ENCODE measurements around the gene PCYT1B. TPM values are rescaled to one million over a fixed set of nuclear protein-coding genes. Genes with fewer than 3 reads are reported as not detected.

Gene PCYT1B
- polyA plus RNA-seq, 3 donors = 0.15 TPM; not detected in 2

- no peak for TF ChIP-seq CTCF (IDR thresholded peaks at IDR 0.05)
- Mint-ChIP-seq H3K4me1 (no peaks in the 10 kb centered on the region), H3K27ac (no peak overlapping the region), H3K4me3 (no peak overlapping the region), H3K36me3 (peaks cover 52 to 59% of the 10 kb centered on the region in 2 donors), H3K27me3 (ENCODE audit: low read depth in 3 of 3) (peaks cover 0 to 4% (median 0%) of the 10 kb centered on the region in 3 donors), H3K9me3 (peaks cover 0 to 2% (median 0%) of the 10 kb centered on the region in 7 donors)
- no peaks in the 10 kb centered on the region for H3K79me2 ChIP-seq (ENCODE audit: insufficient read depth, low read length)
- intact Hi-C loops (cut with micrococcal nuclease) = no loop called here
- no peak overlapping the region for H3K4me2 ChIP-seq (replicated peaks; ENCODE audit: extremely low read depth, low read length, poor library complexity, severe bottlenecking)
- H3K9me3 ChIP-seq (replicated peaks in 1 of 2; ENCODE audit: control insufficient read depth in 1 of 2, insufficient read depth in 1 of 2, low read length in 2 of 2) = no peaks in the 10 kb centered on the region
- no peaks in the 10 kb centered on the region for H3K27me3 ChIP-seq (ENCODE audit: control insufficient read depth in 2 of 2, insufficient read depth in 2 of 2, low read length in 2 of 2)
- H4K20me1 ChIP-seq (ENCODE audit: insufficient read depth, low read length) = no peaks in the 10 kb centered on the region
- H3K4me1 ChIP-seq (ENCODE audit: control insufficient read depth in 1 of 2, insufficient read depth in 2 of 2, low read length in 2 of 2) = no peaks in the 10 kb centered on the region
- H3K36me3 ChIP-seq (replicated peaks in 1 of 2; ENCODE audit: control insufficient read depth in 1 of 2, insufficient read depth in 2 of 2, low read length in 2 of 2) = peaks cover 42 to 81% of the 10 kb centered on the region in 2 donors
- DNase-seq = no peak
- H3K9ac ChIP-seq (ENCODE audit: insufficient read depth, low read length, poor library complexity, severe bottlenecking) = no peak overlapping the region
- H3K4me3 ChIP-seq (replicated peaks in 1 of 3; ENCODE audit: low read depth in 2 of 3, low read length in 3 of 3) = no peak overlapping the region
- no peak overlapping the region for H2AFZ ChIP-seq (ENCODE audit: insufficient read depth, low read depth, low read length, poor library complexity, severe bottlenecking)
- H3K27ac ChIP-seq (ENCODE audit: low read depth in 1 of 2, low read length in 2 of 2) = no peak overlapping the region
- no CpG with 5 or more reads among the region's 1 CpG for WGBS (ENCODE audit: insufficient coverage)
These were observed 118.5 kb downstream of the PCYT1B start for GRCh38 chrX:24528605-24529004.

GRCh38 chrX:24526616-24527015 lies 120.5 kb downstream of the PCYT1B start:
- intact Hi-C loops (cut with micrococcal nuclease) = no loop called here
- H3K4me1 ChIP-seq (ENCODE audit: control insufficient read depth in 1 of 2, insufficient read depth in 2 of 2, low read length in 2 of 2) = no peaks in the 10 kb centered on the region
- no peak overlapping the region for H3K27ac ChIP-seq (ENCODE audit: low read depth in 1 of 2, low read length in 2 of 2)
- no peak overlapping the region for H3K27ac Mint-ChIP-seq
- H2AFZ ChIP-seq (ENCODE audit: insufficient read depth, low read depth, low read length, poor library complexity, severe bottlenecking) = no peak overlapping the region
- peaks cover 49 to 54% of the 10 kb centered on the region in 2 donors for H3K36me3 Mint-ChIP-seq
- DNase-seq = no peak
- peaks cover 38 to 81% of the 10 kb centered on the region in 2 donors for H3K36me3 ChIP-seq (replicated peaks in 1 of 2; ENCODE audit: control insufficient read depth in 1 of 2, insufficient read depth in 2 of 2, low read length in 2 of 2)
- H3K9me3 Mint-ChIP-seq = peaks cover 0 to 3% (median 0%) of the 10 kb centered on the region in 7 donors
- no peak for TF ChIP-seq CTCF (IDR thresholded peaks at IDR 0.05)
- H4K20me1 ChIP-seq (ENCODE audit: insufficient read depth, low read length) = no peaks in the 10 kb centered on the region
- no peaks in the 10 kb centered on the region for H3K9me3 ChIP-seq (replicated peaks in 1 of 2; ENCODE audit: control insufficient read depth in 1 of 2, insufficient read depth in 1 of 2, low read length in 2 of 2)
- H3K27me3 ChIP-seq (ENCODE audit: control insufficient read depth in 2 of 2, insufficient read depth in 2 of 2, low read length in 2 of 2) = no peaks in the 10 kb centered on the region
- H3K9ac ChIP-seq (ENCODE audit: insufficient read depth, low read length, poor library complexity, severe bottlenecking) = no peak overlapping the region
- H3K4me2 ChIP-seq (replicated peaks; ENCODE audit: extremely low read depth, low read length, poor library complexity, severe bottlenecking) = no peak overlapping the region
- no CpG with 5 or more reads among the region's 2 CpGs for WGBS (ENCODE audit: insufficient coverage)
- H3K79me2 ChIP-seq (ENCODE audit: insufficient read depth, low read length) = no peaks in the 10 kb centered on the region
- peaks cover 0 to 7% (median 0%) of the 10 kb centered on the region in 3 donors for H3K27me3 Mint-ChIP-seq (ENCODE audit: low read depth in 3 of 3)
- no peak overlapping the region for H3K4me3 ChIP-seq (replicated peaks in 1 of 3; ENCODE audit: low read depth in 2 of 3, low read length in 3 of 3)
- H3K4me3 Mint-ChIP-seq = no peak overlapping the region
- no peaks in the 10 kb centered on the region for H3K4me1 Mint-ChIP-seq

All from CD14-positive monocyte (primary cell).